ENCODE measurements around the gene METTL17.
A peak's percentile ranks its signal among the peaks of the same experiment; 100 is the strongest.

Gene METTL17

DNA sequence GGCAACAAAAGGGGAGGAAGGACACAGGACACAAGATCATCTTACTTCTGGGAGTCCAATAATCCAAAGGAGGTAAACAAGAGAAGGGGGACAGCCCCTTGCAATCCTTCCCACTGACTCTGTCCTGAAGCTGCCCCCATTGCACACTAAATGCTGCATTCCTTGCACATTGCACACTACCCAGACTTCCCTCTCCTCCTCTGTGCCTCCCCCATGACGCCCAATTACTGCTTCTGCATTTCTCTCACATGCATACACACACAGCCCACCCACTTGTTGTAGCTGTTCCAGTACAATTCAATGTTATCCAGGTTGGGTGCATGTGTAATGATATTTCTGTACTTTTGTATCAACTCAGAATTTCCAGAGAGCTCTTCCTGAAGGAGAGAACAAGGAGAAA, 29.6 kb downstream of the METTL17 start:
- H3K4me3 Mint-ChIP-seq: no peak overlapping the region
- H3K36me3 Mint-ChIP-seq (ENCODE audit: low read depth): peaks cover 45% of the 10 kb centered on the region
- no peak overlapping the region for H3K27ac Mint-ChIP-seq
- H3K4me1 Mint-ChIP-seq: peaks cover 35% of the 10 kb centered on the region
- peaks cover 3% of the 10 kb centered on the region for H3K27me3 Mint-ChIP-seq (ENCODE audit: low read depth)
- H3K9me3 Mint-ChIP-seq: no peaks in the 10 kb centered on the region
- TF ChIP-seq, protein P1, sequence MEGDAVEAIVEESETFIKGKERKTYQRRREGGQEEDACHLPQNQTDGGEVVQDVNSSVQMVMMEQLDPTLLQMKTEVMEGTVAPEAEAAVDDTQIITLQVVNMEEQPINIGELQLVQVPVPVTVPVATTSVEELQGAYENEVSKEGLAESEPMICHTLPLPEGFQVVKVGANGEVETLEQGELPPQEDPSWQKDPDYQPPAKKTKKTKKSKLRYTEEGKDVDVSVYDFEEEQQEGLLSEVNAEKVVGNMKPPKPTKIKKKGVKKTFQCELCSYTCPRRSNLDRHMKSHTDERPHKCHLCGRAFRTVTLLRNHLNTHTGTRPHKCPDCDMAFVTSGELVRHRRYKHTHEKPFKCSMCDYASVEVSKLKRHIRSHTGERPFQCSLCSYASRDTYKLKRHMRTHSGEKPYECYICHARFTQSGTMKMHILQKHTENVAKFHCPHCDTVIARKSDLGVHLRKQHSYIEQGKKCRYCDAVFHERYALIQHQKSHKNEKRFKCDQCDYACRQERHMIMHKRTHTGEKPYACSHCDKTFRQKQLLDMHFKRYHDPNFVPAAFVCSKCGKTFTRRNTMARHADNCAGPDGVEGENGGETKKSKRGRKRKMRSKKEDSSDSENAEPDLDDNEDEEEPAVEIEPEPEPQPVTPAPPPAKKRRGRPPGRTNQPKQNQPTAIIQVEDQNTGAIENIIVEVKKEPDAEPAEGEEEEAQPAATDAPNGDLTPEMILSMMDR (IDR thresholded peaks at IDR 0.05; ENCODE audit: unreplicated experiment in 3 of 3): no peak

DNA sequence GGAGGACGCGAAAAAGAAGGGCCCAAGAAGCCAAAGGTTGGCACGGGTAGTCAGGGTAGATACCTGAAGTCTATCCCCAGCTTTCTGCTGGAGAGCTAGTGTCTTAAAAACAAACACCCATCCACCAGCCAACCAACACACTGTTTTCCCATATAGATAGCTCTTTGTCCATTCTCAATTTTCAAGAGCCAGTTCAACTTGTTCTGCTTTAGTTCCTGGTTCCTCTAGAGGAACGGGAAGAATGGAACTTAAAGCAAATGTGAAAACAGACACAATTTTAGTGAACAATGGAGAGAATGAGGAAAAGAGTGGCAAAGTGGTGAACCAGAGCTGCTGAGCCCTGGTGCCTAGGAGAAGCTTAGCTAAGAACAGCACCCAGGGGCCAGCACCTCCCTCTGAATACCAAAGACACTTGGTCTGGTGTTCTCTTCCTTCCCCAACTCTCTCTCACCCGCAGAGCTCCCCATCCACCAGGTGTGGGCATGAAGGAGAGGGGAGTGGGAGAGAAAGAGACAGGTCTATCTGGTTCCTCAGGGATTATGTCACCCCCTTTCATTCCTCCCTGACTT, 31.3 kb downstream of the METTL17 start:
- H3K4me1 Mint-ChIP-seq: peaks cover 26% of the 10 kb centered on the region
- TF ChIP-seq, protein P1 (IDR thresholded peaks at IDR 0.05; ENCODE audit: unreplicated experiment in 3 of 3): no peak

DNA sequence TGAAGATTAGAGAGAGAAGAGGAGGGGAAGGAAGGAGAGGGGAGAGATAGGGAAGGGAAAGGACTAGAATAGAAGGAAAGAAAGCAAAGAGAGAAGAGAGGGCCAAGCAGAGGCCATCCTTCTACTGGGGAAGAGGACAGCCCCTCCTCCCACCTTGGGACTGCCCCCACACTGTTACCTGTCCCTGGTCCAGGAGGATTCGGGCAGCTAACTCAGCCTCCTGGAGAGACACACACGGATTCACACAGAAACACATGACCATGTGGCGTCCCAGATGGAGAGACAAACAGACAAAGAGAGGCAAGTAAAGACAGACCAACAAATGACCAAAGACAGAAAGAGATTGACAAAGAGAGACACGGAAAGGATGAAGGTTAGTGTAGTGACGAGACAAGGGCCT, 32.9 kb downstream of the METTL17 start:
- peaks cover 3% of the 10 kb centered on the region for H3K27me3 Mint-ChIP-seq (ENCODE audit: low read depth)
- H3K4me3 Mint-ChIP-seq: peak overlapping the region; percentile 80 to 94 (median 93)
- peaks cover 38% of the 10 kb centered on the region for H3K4me1 Mint-ChIP-seq
- H3K27ac Mint-ChIP-seq: peak overlapping the region in 2 of 3 experiments; percentile 12 to 61
- TF ChIP-seq, protein P1 (IDR thresholded peaks at IDR 0.05; ENCODE audit: unreplicated experiment in 3 of 3): no peak
- no peaks in the 10 kb centered on the region for H3K9me3 Mint-ChIP-seq
- peaks cover 34% of the 10 kb centered on the region for H3K36me3 Mint-ChIP-seq (ENCODE audit: low read depth)

More for the DNA sequence above, 31.3 kb downstream of the METTL17 start:
- Mint-ChIP-seq H3K27ac (no peak overlapping the region), H3K27me3 (ENCODE audit: low read depth) (peaks cover 3% of the 10 kb centered on the region), H3K9me3 (no peaks in the 10 kb centered on the region), H3K36me3 (ENCODE audit: low read depth) (peaks cover 45% of the 10 kb centered on the region), H3K4me3 (peak overlapping the region in 2 of 3 experiments; percentile 21 to 60)

DNA sequence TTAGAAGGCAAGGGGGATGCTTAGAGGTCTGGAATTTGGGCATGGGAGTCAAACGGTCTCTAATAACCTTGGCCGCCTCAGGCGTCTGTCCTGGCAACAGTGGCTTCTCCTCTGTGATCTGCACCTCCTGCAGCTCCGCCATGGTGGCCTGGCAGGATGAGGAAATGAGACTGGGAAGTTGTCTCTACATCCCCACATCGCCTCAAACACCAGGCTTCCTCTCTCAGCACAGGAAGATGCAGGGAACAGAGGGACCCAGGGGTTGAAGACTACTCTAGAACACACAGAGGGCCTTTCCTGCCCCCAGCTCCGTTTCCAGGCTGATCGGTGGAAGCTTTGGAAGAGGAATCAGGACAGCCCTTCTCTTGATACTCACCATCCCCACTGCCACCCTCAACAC, 33.4 kb downstream of the METTL17 start:
- H3K4me3 Mint-ChIP-seq: peak overlapping the region; percentile 80 to 94 (median 93)
- H3K27me3 Mint-ChIP-seq (ENCODE audit: low read depth): peaks cover 3% of the 10 kb centered on the region
- H3K27ac Mint-ChIP-seq: peak overlapping the region; percentile 27 to 87 (median 56)
- TF ChIP-seq, protein P1 (IDR thresholded peaks at IDR 0.05; ENCODE audit: unreplicated experiment in 3 of 3): no peak
- peaks cover 33% of the 10 kb centered on the region for H3K36me3 Mint-ChIP-seq (ENCODE audit: low read depth)
- no peaks in the 10 kb centered on the region for H3K9me3 Mint-ChIP-seq
- H3K4me1 Mint-ChIP-seq: peaks cover 38% of the 10 kb centered on the region

DNA sequence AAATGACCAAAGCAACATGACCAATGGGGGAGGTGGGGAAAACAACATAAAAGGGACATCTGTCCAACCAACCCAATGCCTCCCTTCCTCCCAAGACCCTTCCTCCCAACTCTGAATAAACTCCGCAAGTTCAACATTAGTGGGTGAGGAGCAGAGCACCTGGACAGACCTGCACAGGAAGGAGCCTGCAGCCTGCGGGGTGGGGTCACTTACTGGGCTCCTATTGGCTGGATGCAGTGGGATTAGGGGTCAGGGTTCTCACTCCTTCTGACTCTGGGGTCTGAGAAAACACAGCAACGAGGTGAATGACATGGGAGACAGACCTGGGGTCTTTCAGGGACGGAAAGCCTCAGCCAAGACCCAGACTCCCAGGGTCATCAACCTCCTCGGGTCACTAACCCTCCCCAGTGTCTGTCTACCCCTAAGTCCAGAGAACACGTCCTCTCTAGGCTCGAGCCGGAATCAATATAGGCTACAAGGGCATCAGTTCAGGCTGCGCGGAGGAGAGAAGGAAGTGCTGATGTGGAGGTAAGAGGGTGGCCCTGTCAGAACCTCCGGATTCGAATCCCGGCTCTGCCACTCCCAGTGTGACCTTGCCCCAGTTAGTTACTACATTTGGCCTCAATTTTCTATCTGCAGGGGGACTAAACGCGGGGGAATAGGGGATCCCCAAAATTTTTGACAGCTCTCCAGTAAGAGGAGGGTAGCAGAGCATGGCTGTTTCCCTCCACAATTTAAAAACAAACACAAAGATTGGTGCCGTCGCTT, 34.2 kb downstream of the METTL17 start:
- Mint-ChIP-seq H3K9me3 (no peaks in the 10 kb centered on the region), H3K27ac (peak overlapping the region; percentile 27 to 87 (median 56)), H3K4me3 (peak overlapping the region; percentile 80 to 94 (median 93)), H3K36me3 (ENCODE audit: low read depth) (peaks cover 26% of the 10 kb centered on the region), H3K27me3 (ENCODE audit: low read depth) (peaks cover 2% of the 10 kb centered on the region), H3K4me1 (peaks cover 38% of the 10 kb centered on the region)
- TF ChIP-seq, protein P1 (IDR thresholded peaks at IDR 0.05; ENCODE audit: unreplicated experiment in 3 of 3): no peak

All from nephron (organoid).